Pancreas (tissue), 10 donors: ENCODE measurements around the gene ARL3. TPM values are rescaled to one million over a fixed set of nuclear protein-coding genes. Genes with fewer than 3 reads are reported as not detected.
A peak's percentile ranks its signal among the peaks of the same experiment; 100 is the strongest.
"Not testable (repeated sequence)": the region's sequence is repeated elsewhere in the genome, so short reads cannot be mapped to it uniquely, and the experiment has no call there.

Source experiments
- ATAC-seq, 4 donors: fragments of 200-7000 bp; cut with Tn5 transposase; one replicate each; pipeline versions ENCODE4 v1.8.0 to v1.9.1; 2020; ENCODE audit warnings: mild to moderate bottlenecking in 4 of 4, moderate library complexity in 4 of 4
- DNase-seq, 6 donors: peaks; one replicate each; pipeline ENCODE4 v3.0.0-alpha.2; 2020
- FAIRE-seq: peaks from 2 replicates; lab custom pipeline; 2012; peaks lifted over from hg19 to GRCh38; lab: Jason Lieb, UNC
- H3K27ac ChIP-seq, 4 donors: fragments of 200-600 bp; sonication (generic); 1 replicate in 3 of 4; 2 replicates in 1 of 4; pipeline versions ENCODE4 v1.5.0 to v1.8.0; 2020
- H3K27me3 ChIP-seq, 4 donors: fragments of 200-600 bp; one replicate each; pipeline ENCODE4 v1.8.0; 2021
- H3K36me3 ChIP-seq, 3 donors: fragments of 200-600 bp; sonication (generic) in 1 of 3; one replicate each; pipeline versions ENCODE4 v1.5.0 to v1.8.0; 2020 to 2021
- H3K4me1 ChIP-seq, 3 donors: fragments of 200-600 bp; one replicate each; pipeline ENCODE4 v1.8.0; 2021
- H3K4me3 ChIP-seq, 4 donors: fragments of 200-600 bp; sonication (generic) in 2 of 4; one replicate each; pipeline versions ENCODE4 v1.5.0 to v1.8.0; 2020 to 2021
- H3K9me3 ChIP-seq, 4 donors: fragments of 200-600 bp; one replicate each; pipeline ENCODE4 v1.8.0; 2021
- WGBS, 2 donors: extraction: QIAGEN DNeasy Blood & Tissue Kit; methylation state at CpG; one replicate each; pipeline ENCODE4 v1.1.7; 2013; 5-methylcytosine and 5-hydroxymethylcytosine counted together
- intact Hi-C, 3 donors: fragments of 100-400 bp; cut with DNase I; formaldehyde crosslinking; loops; one replicate each; pipeline versions ENCODE4 v1.11.1 to v1.14.2; 2022
- polyA plus RNA-seq, 2 donors: library from polyadenylated mRNA; stranded (reverse); fragments of 200-250 nt; gene quantifications; one replicate each; pipeline ENCODE4 v1.2.3, GENCODE V29; 2013
- total RNA-seq, 6 donors: library from RNA; stranded (reverse); fragmentation: NEBNext Ultra II Directional in 4 of 6; extraction: Animal tissue kit (Norgen Biotek cat#: 25700) in 4 of 6; gene quantifications; one replicate each; pipeline versions ENCODE4 v1.2.1 to v1.2.4, GENCODE V29; 2021 to 2023
- TF ChIP-seq, protein P1 (sequence below), 4 donors: fragments of 200-600 bp; sonication (generic) in 3 of 4; IDR thresholded peaks; one replicate each; pipeline versions ENCODE4 v1.5.0 to v1.8.0; 2021; ENCODE audit warnings: antibody characterized with exemption in 4 of 4
- donor health status: healthy with polysubstance abuse.
- donor health status: DM: no; HTN: no; CAD: no; lungs with moderate emphysema.
- donor health status: DM: no; HTN: no; CAD: no.
- donor health status: control.
- donor health status: control.
- donor health status: Bipolar disorder and iron deficiency.
- donor health status: DM: yes; HTN: yes; CAD: no.
- donor health status: DM: no; HTN: no; CAD: no.
- donor health status: DM: no; HTN: no; CAD: no.
- donor health status: DM: yes; HTN: yes; CAD: no.

ARL3 gene
- total and polyA plus RNA-seq, 8 donors, result 2.4 to 8.0 (median 3.1) TPM

DNA sequence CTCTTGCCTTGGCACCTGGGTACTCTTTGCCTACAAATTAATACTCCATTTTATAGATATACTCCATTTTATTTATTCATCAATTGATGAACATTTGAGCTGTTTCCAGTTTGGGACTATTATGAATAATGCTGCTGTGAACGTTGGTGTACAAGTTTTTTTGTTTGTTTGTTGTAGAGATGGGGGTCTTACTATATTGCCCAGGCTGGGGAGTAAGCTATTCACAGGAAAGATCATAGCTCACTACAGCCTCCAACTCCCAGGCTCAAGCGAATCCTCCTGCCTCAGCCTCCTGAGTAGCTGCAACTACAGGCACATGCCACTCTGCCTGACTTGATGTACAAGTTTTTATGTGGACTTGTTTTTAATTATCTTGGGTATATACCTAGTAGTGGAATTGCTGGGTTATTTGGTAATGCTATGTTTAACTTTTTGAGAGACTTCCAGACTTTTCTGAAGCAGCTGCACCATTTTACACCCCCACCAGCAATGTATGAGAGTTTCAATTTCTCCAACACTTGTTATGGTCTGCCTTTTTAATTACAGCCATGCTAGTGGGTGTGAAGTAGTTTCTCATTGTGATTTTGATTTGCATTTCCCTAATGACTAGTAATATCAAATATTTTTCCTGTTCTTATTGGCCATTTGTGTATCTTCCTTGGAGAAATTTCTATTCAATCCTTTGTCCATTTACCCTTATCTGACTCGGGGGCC is 45.5 kb upstream of the ARL3 start:
- WGBS, 2 donors, result 88 to 93% methylated on average over 3 of the region's 3 CpGs
- Histone ChIP-seq H3K4me3 (no peak overlapping the region), H3K27ac (no peak overlapping the region), H3K9me3 (no peaks in the 10 kb centered on the region), H3K27me3 (no peaks in the 10 kb centered on the region), H3K4me1 (no peaks in the 10 kb centered on the region), H3K36me3 (no peaks in the 10 kb centered on the region)
- TF ChIP-seq, protein P1, sequence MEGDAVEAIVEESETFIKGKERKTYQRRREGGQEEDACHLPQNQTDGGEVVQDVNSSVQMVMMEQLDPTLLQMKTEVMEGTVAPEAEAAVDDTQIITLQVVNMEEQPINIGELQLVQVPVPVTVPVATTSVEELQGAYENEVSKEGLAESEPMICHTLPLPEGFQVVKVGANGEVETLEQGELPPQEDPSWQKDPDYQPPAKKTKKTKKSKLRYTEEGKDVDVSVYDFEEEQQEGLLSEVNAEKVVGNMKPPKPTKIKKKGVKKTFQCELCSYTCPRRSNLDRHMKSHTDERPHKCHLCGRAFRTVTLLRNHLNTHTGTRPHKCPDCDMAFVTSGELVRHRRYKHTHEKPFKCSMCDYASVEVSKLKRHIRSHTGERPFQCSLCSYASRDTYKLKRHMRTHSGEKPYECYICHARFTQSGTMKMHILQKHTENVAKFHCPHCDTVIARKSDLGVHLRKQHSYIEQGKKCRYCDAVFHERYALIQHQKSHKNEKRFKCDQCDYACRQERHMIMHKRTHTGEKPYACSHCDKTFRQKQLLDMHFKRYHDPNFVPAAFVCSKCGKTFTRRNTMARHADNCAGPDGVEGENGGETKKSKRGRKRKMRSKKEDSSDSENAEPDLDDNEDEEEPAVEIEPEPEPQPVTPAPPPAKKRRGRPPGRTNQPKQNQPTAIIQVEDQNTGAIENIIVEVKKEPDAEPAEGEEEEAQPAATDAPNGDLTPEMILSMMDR (IDR thresholded peaks at IDR 0.05), result no peak
- DNase-seq (no peak), ATAC-seq (no peak), FAIRE-seq (no peak)
- intact Hi-C loops, result no loop called here

DNA sequence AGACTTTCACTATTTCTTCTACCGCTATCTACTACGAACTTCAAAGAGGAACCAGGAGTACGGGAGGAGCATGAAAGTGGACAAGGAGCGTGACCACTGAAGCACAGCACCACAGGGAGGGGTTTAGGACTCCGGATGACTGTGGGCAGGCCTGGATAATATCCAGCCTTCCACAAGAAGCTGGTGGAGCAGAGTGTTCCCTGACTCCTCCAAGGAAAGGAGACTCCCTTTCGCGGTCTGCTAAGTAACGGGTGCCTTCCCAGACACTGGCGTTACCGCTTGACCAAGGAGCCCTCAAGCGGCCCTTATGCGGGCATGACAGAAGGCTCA is 44.7 kb upstream of the ARL3 start:
- ATAC-seq, H3K27ac ChIP-seq, H3K4me1 ChIP-seq, H3K4me3 ChIP-seq, DNase-seq, intact Hi-C loops, H3K27me3 ChIP-seq, H3K9me3 ChIP-seq, FAIRE-seq, H3K36me3 ChIP-seq: not testable (repeated sequence)
- 86 to 87% methylated on average over 5 to 6 of the region's 12 CpGs for WGBS, 2 donors

DNA sequence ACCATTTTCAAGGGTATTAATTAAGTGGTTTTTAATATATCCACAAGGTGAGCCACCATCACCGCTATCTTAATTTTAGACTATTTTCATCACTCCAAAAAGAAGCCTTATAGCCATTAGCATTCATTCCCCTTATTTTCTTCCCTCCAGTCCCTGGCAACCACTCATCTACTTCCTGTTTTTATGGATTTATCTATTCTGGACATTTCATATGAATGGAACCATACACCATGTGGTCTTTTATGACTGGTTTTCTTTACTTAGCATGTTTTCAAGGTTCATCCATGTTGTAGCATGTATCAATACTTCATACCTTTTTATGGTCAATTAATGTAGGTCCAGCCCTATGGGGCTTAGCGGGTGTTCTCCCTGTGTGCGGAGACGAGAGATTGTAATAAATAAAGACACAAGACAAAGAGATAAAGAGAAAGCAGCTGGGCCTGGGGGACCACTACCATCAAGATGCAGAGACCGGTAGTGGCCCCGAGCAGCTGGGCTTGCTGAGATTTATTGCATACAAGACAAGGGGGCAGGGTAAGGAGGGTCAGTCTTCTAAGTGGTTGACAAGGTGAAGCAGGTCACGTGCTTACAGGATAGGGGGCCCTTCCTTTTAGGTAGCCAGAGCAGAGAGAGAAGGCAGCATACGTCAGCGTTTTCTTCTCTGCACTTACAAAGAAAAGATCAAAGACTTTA is 44.2 kb upstream of the ARL3 start:
- intact Hi-C loops, result no loop called here
- Histone ChIP-seq H3K9me3 (no peaks in the 10 kb centered on the region), H3K27ac (no peak overlapping the region), H3K36me3 (no peaks in the 10 kb centered on the region), H3K4me1 (peaks cover 0 to 8% (median 3%) of the 10 kb centered on the region in 3 donors), H3K4me3 (no peak overlapping the region), H3K27me3 (no peaks in the 10 kb centered on the region)
- no peak for FAIRE-seq
- no peak for DNase-seq
- WGBS, 2 donors, result 89 to 95% methylated on average over 9 of the region's 9 CpGs
- no peak for ATAC-seq
- TF ChIP-seq, protein P1 (IDR thresholded peaks at IDR 0.05), result no peak

DNA sequence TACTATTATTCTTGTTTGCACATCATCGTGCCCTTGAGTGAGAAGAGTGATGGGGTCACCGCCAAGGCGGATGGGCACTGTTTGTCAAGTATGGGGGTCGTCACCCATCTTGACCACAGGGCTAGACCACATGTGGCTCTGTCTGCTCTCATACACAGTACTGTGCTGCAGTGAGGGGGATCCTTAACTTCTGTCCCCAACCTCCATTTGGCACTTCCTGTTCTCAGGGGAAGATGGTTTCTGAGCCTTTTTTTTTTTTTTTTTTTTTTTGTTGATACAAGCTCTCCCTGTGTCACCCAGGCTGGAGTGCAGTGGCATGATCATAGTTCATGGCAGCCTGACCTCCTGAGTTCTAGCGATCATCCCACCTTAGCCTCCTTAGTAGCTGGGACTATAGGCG is 43.1 kb upstream of the ARL3 start:
- H3K27me3 ChIP-seq, result no peaks in the 10 kb centered on the region
- peaks cover 0 to 10% (median 5%) of the 10 kb centered on the region in 3 donors for H3K4me1 ChIP-seq
- DNase-seq (no peak), FAIRE-seq (no peak), ATAC-seq (no peak)
- intact Hi-C loops, result no loop called here
- no peaks in the 10 kb centered on the region for H3K9me3 ChIP-seq
- H3K27ac ChIP-seq, result no peak overlapping the region
- H3K4me3 ChIP-seq, result no peak overlapping the region
- H3K36me3 ChIP-seq, result no peaks in the 10 kb centered on the region
- 91 to 96% methylated on average over 6 of the region's 6 CpGs for WGBS, 2 donors
- TF ChIP-seq, protein P1 (IDR thresholded peaks at IDR 0.05), result no peak

DNA sequence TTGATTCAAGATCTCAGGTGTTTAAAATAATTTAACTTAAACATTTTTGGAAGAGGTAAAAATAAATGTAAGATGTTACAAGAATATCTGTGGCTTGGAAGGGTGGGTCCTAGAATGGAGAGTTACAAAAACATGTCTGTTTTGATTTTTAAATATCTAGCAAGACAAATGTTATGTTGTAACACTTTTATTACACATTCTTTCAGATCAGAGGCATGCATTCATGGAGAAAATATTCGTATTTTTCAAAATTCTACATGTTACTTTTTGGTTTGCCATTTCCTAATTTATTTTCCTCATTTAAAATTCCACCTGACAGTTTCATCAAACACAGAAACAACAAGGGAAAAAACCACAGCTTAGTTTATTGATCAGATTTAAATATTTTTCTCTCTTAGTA is 39.5 kb upstream of the ARL3 start:
- no peak overlapping the region for H3K4me3 ChIP-seq
- WGBS, 2 donors, result 55 to 70% methylated on average over 1 of the region's 1 CpG
- TF ChIP-seq, protein P1 (IDR thresholded peaks at IDR 0.05), result no peak
- no peaks in the 10 kb centered on the region for H3K9me3 ChIP-seq
- ATAC-seq (no peak), DNase-seq (no peak), FAIRE-seq (no peak)
- no peaks in the 10 kb centered on the region for H3K36me3 ChIP-seq
- H3K27me3 ChIP-seq, result no peaks in the 10 kb centered on the region
- H3K27ac ChIP-seq, result peak overlapping the region in 1 of 4 donors; percentile 56
- intact Hi-C loops, result no loop called here
- H3K4me1 ChIP-seq, result peaks cover 0 to 10% (median 5%) of the 10 kb centered on the region in 3 donors
